Measurements from ENCODE around the gene BANK1. TPM values are rescaled to one million over a fixed set of nuclear protein-coding genes. Genes with fewer than 3 reads are reported as not detected.

Gene BANK1
- polyA plus RNA-seq, 1 of the 3 experiments (the other 2 are of a cell fraction) = not detected

DNA sequence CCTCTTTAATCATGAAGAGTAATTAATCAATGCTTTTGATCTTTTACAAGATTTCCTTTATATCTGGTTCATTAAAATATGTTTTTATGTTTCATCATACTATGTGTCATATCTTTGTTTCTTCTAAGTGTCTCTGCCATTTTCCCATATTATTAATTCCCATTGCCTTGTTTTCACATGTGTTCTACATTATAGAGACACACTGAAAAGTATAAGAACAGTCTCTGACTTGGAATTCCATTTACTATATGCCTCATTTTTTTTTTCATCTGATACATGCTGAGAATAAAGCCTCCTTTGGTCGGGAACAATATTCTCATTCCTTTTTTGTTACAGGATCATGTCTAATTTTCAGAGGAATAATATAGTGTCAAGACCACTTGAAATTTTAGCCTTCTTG lies 4.3 kb downstream of the BANK1 start:
- Histone ChIP-seq H3K79me2 (ENCODE audit: insufficient read depth) (no peaks in the 10 kb centered on the region), H3K4me3 (ENCODE audit: low read depth in 2 of 2, low read length in 1 of 2) (no peak overlapping the region), H3K9me2 (no peaks in the 10 kb centered on the region), H3K9ac (no peak overlapping the region), H3K4me2 (no peak overlapping the region), H3K9me3 (no peaks in the 10 kb centered on the region), H3K27ac (ENCODE audit: low read depth in 2 of 2, low read length in 1 of 2) (peak overlapping the region in 1 of 2 experiments; percentile 48; a peak in 1 of 4 replicates), H3K4me1 (ENCODE audit: control insufficient read depth in 1 of 2, insufficient read depth in 2 of 2, low read depth in 1 of 2, low read length in 1 of 2) (no peaks in the 10 kb centered on the region; a peak in 2 of 4 replicates), H3F3A (replicated peaks; ENCODE audit: insufficient read depth) (no peaks in the 10 kb centered on the region), H3K27me3 (ENCODE audit: insufficient read depth) (no peaks in the 10 kb centered on the region), H4K20me1 (ENCODE audit: insufficient read depth) (no peaks in the 10 kb centered on the region), H3K36me3 (replicated peaks in 1 of 2; ENCODE audit: control insufficient read depth in 1 of 2, insufficient read depth in 2 of 2, low read length in 1 of 2) (no peaks in the 10 kb centered on the region), H2AFZ (ENCODE audit: low read depth) (no peak overlapping the region)
- ChIA-PET POLR2A (no interaction called here), CTCF (no interaction called here)
- no peak for DNase-seq
- no peak for TF ChIP-seq ELF1 (IDR thresholded peaks at IDR 0.05)
- TF ChIP-seq RAD21 (IDR thresholded peaks at IDR 0.05; ENCODE audit: low read length) = no peak
- no peak for TF ChIP-seq TCF12 (IDR thresholded peaks at IDR 0.05)
- TF ChIP-seq, protein P1, sequence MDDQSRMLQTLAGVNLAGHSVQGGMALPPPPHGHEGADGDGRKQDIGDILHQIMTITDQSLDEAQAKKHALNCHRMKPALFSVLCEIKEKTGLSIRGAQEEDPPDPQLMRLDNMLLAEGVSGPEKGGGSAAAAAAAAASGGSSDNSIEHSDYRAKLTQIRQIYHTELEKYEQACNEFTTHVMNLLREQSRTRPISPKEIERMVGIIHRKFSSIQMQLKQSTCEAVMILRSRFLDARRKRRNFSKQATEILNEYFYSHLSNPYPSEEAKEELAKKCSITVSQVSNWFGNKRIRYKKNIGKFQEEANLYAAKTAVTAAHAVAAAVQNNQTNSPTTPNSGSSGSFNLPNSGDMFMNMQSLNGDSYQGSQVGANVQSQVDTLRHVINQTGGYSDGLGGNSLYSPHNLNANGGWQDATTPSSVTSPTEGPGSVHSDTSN (IDR thresholded peaks at IDR 0.05) = no peak
- TF ChIP-seq YY1 (IDR thresholded peaks at IDR 0.05; ENCODE audit: low read depth) = no peak
- TF ChIP-seq RCOR1 (IDR thresholded peaks at IDR 0.05; ENCODE audit: low read length) = no peak
- TF ChIP-seq GATA2 (CRISPR knock-in tag; IDR thresholded peaks at IDR 0.05) = no peak
- no peak for TF ChIP-seq POLR2AphosphoS5 (IDR thresholded peaks at IDR 0.05; ENCODE audit: low read depth, low read length)
- TF ChIP-seq, protein P2, sequence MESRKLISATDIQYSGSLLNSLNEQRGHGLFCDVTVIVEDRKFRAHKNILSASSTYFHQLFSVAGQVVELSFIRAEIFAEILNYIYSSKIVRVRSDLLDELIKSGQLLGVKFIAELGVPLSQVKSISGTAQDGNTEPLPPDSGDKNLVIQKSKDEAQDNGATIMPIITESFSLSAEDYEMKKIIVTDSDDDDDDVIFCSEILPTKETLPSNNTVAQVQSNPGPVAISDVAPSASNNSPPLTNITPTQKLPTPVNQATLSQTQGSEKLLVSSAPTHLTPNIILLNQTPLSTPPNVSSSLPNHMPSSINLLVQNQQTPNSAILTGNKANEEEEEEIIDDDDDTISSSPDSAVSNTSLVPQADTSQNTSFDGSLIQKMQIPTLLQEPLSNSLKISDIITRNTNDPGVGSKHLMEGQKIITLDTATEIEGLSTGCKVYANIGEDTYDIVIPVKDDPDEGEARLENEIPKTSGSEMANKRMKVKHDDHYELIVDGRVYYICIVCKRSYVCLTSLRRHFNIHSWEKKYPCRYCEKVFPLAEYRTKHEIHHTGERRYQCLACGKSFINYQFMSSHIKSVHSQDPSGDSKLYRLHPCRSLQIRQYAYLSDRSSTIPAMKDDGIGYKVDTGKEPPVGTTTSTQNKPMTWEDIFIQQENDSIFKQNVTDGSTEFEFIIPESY (IDR thresholded peaks at IDR 0.05; ENCODE audit: borderline replicate concordance, low read depth) = no peak
- no peak for TF ChIP-seq TEAD4 (IDR thresholded peaks at IDR 0.05; ENCODE audit: borderline replicate concordance, insufficient read depth)
- no peak for TF ChIP-seq RFX5 (IDR thresholded peaks at IDR 0.05; ENCODE audit: low read length)
- TF ChIP-seq NRF1 (IDR thresholded peaks at IDR 0.05; ENCODE audit: low read depth, low read length) = no peak
- TF ChIP-seq, protein P3, sequence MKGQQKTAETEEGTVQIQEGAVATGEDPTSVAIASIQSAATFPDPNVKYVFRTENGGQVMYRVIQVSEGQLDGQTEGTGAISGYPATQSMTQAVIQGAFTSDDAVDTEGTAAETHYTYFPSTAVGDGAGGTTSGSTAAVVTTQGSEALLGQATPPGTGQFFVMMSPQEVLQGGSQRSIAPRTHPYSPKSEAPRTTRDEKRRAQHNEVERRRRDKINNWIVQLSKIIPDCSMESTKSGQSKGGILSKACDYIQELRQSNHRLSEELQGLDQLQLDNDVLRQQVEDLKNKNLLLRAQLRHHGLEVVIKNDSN (IDR thresholded peaks at IDR 0.05; ENCODE audit: borderline replicate concordance, low read depth) = no peak
- TF ChIP-seq MXI1 (IDR thresholded peaks at IDR 0.05; ENCODE audit: low read depth, low read length) = no peak
- TF ChIP-seq GABPA (IDR thresholded peaks at IDR 0.05; ENCODE audit: low read depth) = no peak
- TF ChIP-seq, protein P4, sequence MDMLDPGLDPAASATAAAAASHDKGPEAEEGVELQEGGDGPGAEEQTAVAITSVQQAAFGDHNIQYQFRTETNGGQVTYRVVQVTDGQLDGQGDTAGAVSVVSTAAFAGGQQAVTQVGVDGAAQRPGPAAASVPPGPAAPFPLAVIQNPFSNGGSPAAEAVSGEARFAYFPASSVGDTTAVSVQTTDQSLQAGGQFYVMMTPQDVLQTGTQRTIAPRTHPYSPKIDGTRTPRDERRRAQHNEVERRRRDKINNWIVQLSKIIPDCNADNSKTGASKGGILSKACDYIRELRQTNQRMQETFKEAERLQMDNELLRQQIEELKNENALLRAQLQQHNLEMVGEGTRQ (IDR thresholded peaks at IDR 0.05; ENCODE audit: borderline replicate concordance, low read depth, low read length) = no peak
- TF ChIP-seq EP300 (IDR thresholded peaks at IDR 0.05; ENCODE audit: borderline replicate concordance in 1 of 2, low read depth in 1 of 2, low read length in 1 of 2) = no peak
- no peak for TF ChIP-seq RXRA (IDR thresholded peaks at IDR 0.05; ENCODE audit: borderline replicate concordance, low read depth)
- WGBS (ENCODE audit: low lambda C conversion rate) = 62% methylated on average over 1 of the region's 1 CpG
